ENCODE measurements around the gene HTD2. TPM values are rescaled to one million over a fixed set of nuclear protein-coding genes. Genes with fewer than 3 reads are reported as not detected.
"Not testable (repeated sequence)": the region's sequence is repeated elsewhere in the genome, so short reads cannot be mapped to it uniquely, and the experiment has no call there.

The HTD2 gene
- total RNA-seq, 6 donors from 2014 or later, result 7.1 to 14.7 (median 9.0) TPM; not detected in 1

- H3K27me3 ChIP-seq, result no peaks in the 10 kb centered on the region
- H3K27ac ChIP-seq, result no peak overlapping the region
- H3K4me1 ChIP-seq, result no peaks in the 10 kb centered on the region
- no peak for TF ChIP-seq EP300 (IDR thresholded peaks at IDR 0.05)
- TF ChIP-seq, protein P1, sequence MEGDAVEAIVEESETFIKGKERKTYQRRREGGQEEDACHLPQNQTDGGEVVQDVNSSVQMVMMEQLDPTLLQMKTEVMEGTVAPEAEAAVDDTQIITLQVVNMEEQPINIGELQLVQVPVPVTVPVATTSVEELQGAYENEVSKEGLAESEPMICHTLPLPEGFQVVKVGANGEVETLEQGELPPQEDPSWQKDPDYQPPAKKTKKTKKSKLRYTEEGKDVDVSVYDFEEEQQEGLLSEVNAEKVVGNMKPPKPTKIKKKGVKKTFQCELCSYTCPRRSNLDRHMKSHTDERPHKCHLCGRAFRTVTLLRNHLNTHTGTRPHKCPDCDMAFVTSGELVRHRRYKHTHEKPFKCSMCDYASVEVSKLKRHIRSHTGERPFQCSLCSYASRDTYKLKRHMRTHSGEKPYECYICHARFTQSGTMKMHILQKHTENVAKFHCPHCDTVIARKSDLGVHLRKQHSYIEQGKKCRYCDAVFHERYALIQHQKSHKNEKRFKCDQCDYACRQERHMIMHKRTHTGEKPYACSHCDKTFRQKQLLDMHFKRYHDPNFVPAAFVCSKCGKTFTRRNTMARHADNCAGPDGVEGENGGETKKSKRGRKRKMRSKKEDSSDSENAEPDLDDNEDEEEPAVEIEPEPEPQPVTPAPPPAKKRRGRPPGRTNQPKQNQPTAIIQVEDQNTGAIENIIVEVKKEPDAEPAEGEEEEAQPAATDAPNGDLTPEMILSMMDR (IDR thresholded peaks at IDR 0.05), result no peak
- no peak for TF ChIP-seq POLR2AphosphoS5 (IDR thresholded peaks at IDR 0.05)
- TF ChIP-seq POLR2A (IDR thresholded peaks at IDR 0.05), result no peak
- no peaks in the 10 kb centered on the region for H3K9me3 ChIP-seq
- no peak for ATAC-seq (ENCODE audit: low FRiP score in 2 of 2)
- H3K36me3 ChIP-seq, result peaks cover 0 to 37% (median 3%) of the 10 kb centered on the region in 4 donors
- 80 to 84% methylated on average over 3 of the region's 3 CpGs for WGBS, 2 donors
- H3K4me3 ChIP-seq, result no peak overlapping the region
- DNase-seq, result no peak
These were observed 44.2 kb upstream of the HTD2 start for GRCh38 chr3:58261954-58262666.

DNA sequence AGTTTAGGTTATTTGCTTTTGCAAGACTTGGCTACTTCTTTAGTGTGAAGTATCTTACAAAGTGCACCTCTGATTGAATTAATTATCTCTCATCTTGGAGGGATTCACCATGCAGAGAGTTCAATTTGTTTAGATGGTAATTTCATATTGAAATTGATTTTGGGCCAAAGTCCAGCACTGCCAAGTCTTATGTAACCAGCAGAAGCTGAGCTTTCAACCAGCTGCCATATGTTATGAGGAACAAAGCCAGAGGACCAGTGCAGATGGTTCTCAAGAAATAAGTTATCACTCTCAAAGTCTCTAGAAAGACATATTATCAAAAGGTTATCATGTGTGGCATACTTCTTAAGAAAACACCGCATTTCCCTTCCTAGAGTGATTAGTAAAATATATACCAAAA, 39.7 kb upstream of the HTD2 start:
- WGBS, 2 donors, result 81 to 85% methylated on average over 1 of the region's 1 CpG
- H3K27ac ChIP-seq, result no peak overlapping the region
- no peak for TF ChIP-seq POLR2A (IDR thresholded peaks at IDR 0.05)
- no peak for TF ChIP-seq POLR2AphosphoS5 (IDR thresholded peaks at IDR 0.05)
- no peak for TF ChIP-seq EP300 (IDR thresholded peaks at IDR 0.05)
- TF ChIP-seq, protein P1 (IDR thresholded peaks at IDR 0.05), result no peak
- no peaks in the 10 kb centered on the region for H3K9me3 ChIP-seq
- H3K4me1 ChIP-seq, result no peaks in the 10 kb centered on the region
- ATAC-seq (ENCODE audit: low FRiP score in 2 of 2) (no peak), DNase-seq (no peak)
- H3K4me3 ChIP-seq, result no peak overlapping the region
- peaks cover 0 to 15% (median 3%) of the 10 kb centered on the region in 4 donors for H3K36me3 ChIP-seq
- no peaks in the 10 kb centered on the region for H3K27me3 ChIP-seq

DNA sequence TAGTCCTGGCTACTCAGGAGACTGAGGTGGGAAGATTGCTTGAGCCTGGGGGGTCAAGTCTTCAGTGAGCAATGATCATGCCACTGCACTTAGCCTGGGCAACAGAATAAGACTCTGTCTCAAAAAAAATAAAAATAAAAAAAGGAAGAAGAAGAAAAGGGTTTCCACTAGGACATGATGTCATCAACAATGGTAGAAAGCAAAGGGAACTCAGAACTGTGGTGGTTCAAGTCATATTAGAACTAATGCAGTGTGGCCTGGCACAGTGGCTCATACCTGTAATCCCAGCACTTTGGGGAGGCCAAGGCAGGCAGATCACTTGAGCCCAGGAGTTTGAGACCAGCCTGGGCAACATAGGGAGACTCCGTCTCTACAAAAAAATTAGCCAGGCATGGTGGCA, 38.8 kb upstream of the HTD2 start:
- not testable (repeated sequence) for H3K27me3 ChIP-seq; H3K4me1 ChIP-seq; H3K9me3 ChIP-seq; H3K27ac ChIP-seq; DNase-seq; ATAC-seq (ENCODE audit: low FRiP score in 2 of 2); H3K4me3 ChIP-seq
- H3K36me3 ChIP-seq, result peaks cover 0 to 15% (median 3%) of the 10 kb centered on the region in 4 donors
- WGBS, 2 donors, result 94 to 100% methylated on average over 1 of the region's 1 CpG

DNA sequence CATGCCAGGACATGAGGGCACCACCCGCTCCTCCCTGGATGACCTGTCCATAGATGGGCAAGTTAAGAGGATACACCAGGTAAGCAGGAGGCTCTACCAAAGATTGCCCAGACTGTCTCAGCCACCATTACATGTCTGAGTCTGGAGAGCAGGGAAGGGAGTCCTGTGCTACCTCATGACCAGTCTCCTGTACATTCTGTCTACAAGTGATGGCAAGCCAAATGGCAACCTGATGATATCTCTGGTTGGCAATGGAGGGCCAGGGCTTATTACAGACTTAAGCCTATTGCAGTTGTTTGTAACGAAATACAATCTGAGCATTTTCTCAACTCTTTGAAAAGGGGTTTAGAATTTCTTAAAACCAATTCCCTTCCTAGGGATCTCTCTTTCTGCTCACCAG, 37.0 kb upstream of the HTD2 start:
- DNase-seq (no peak), ATAC-seq (ENCODE audit: low FRiP score in 2 of 2) (no peak)
- TF ChIP-seq POLR2AphosphoS5 (IDR thresholded peaks at IDR 0.05) (no peak), POLR2A (IDR thresholded peaks at IDR 0.05) (no peak)
- TF ChIP-seq, protein P1 (IDR thresholded peaks at IDR 0.05), result no peak
- 87 to 100% methylated on average over 2 of the region's 2 CpGs for WGBS, 2 donors
- Histone ChIP-seq H3K27me3 (no peaks in the 10 kb centered on the region), H3K9me3 (no peaks in the 10 kb centered on the region), H3K36me3 (peaks cover 0 to 21% (median 3%) of the 10 kb centered on the region in 4 donors), H3K27ac (no peak overlapping the region), H3K4me1 (peaks cover 0 to 3% (median 1%) of the 10 kb centered on the region in 4 donors), H3K4me3 (no peak overlapping the region)

DNA sequence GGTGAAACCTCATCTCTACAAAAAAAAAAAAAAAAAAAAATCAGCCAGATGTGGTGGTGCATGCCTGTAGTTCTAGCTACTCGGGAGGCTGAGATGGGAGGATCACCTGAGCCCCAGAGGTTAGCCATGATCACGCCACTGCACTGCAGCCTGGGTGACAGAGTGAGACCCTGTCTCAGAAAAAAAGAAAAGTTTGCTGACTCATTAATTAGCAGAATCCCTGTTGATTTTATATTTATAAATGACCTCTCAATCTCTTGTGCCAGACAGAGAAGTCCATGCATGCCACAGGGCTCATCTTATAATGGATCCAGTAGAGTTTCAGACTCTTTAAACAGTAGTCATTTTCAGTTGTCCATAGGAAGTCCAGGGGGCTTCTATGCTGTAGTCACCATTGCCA, 35.8 kb upstream of the HTD2 start:
- Histone ChIP-seq H3K9me3 (no peaks in the 10 kb centered on the region), H3K27me3 (no peaks in the 10 kb centered on the region), H3K4me3 (no peak overlapping the region), H3K36me3 (peaks cover 0 to 31% (median 5%) of the 10 kb centered on the region in 4 donors), H3K27ac (no peak overlapping the region), H3K4me1 (peaks cover 0 to 3% (median 1%) of the 10 kb centered on the region in 4 donors)
- ATAC-seq (ENCODE audit: low FRiP score in 2 of 2), result no peak
- TF ChIP-seq POLR2A (IDR thresholded peaks at IDR 0.05), result no peak
- no peak for TF ChIP-seq POLR2AphosphoS5 (IDR thresholded peaks at IDR 0.05)
- TF ChIP-seq EP300 (IDR thresholded peaks at IDR 0.05), result no peak
- TF ChIP-seq, protein P1 (IDR thresholded peaks at IDR 0.05), result no peak
- WGBS, 2 donors, result 93 to 95% methylated on average over 2 of the region's 2 CpGs
- no peak for DNase-seq
